ENCODE data around the gene SAMD5.
"Not testable (repeated sequence)": the region's sequence is repeated elsewhere in the genome, so short reads cannot be mapped to it uniquely, and the experiment has no call there.

Gene SAMD5

DNA sequence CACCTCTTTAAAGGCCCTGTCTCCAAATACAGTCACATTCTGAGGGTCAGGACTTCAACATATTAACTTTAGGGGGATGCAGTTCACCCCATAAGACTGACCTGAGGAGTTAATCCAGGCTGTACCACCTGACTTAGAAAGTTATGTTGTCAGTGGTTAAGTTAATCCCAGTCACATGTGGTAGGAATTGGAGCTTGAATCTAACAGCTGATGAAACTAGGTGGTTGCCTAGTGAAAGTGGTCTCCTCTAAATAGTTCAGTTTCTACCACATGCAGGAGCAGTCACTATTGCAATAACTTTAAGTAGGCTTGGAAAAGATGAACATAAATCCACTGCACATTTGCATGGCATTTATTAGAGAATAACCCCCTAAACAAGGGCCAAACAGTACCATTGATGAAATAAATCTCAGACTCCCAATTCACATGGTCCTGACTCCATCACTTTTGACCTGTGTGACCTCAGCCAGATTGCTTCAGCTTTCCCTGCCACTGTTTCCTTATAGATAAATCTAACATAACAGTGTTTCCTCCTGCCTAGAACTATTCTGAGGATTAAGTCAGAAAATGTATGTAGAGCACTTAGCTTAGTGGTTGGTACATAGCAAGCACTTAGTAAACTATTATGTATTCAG is 20.1 kb downstream of the SAMD5 start:
- no peak for DNase-seq (ENCODE audit: low read depth in 1 of 2, low spot score in 1 of 2)

DNA sequence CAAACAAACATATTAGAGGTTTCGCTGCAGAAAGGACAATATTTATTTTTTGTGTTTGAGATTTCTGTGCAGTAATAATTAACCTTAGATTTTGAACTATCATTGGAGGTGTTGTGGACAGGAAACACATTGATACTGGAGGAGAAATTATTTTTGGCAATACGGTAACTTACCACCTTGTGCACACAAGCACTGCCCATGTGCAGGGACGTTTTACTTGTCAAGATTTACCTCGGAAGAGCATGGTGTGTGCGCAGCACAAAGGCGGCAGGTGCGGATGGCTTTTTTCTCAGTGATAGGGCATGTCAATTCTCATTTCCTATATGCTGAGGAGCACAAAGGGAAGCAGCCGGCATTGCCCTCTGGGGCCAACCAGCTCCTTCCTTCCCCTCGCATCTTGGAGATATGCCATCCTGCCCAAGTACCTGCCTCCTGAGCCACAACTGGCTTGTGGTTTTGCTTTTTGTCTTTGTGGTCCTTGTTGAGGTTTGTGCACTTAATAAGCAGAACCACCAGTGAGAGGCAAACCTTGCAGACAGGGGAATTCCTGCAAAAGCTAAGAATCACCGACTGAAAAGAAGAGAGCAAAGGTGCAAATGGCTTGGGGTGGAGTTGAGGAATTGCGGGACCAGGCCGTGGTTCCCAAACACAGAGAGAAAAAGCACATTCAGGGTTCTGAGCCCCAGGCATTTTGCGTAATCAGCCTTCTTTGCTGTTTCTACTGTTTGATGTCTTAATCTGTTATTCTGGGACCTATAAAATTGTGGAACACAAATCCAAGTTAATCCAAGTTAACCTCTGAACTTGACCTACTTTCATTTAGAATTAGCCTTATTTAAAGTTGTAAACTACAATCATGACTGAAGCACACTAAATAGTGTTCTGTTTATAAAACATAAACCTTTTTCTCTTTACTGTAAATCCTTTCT is 21.9 kb downstream of the SAMD5 start:
- no peak for DNase-seq (ENCODE audit: low read depth in 1 of 2, low spot score in 1 of 2)

DNA sequence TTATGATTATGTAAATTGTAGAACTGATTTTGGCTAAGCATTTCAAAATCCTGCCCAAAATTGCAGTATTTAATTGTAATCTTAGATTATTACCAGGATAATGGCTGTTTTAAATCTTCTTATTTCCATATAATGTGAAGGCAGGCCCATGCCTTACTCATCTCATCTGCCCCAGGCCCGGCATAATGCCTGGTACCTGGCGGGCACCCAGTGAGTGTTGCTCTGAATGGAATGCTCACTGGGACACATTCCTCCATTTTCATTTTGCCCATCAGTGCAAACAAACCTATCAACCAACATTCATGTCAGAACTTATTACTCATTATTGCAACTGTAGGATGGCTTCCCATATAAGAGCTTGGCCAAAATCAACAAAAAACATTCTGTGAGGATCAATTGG is 22.8 kb downstream of the SAMD5 start:
- DNase-seq (ENCODE audit: low read depth in 1 of 2, low spot score in 1 of 2): no peak

DNA sequence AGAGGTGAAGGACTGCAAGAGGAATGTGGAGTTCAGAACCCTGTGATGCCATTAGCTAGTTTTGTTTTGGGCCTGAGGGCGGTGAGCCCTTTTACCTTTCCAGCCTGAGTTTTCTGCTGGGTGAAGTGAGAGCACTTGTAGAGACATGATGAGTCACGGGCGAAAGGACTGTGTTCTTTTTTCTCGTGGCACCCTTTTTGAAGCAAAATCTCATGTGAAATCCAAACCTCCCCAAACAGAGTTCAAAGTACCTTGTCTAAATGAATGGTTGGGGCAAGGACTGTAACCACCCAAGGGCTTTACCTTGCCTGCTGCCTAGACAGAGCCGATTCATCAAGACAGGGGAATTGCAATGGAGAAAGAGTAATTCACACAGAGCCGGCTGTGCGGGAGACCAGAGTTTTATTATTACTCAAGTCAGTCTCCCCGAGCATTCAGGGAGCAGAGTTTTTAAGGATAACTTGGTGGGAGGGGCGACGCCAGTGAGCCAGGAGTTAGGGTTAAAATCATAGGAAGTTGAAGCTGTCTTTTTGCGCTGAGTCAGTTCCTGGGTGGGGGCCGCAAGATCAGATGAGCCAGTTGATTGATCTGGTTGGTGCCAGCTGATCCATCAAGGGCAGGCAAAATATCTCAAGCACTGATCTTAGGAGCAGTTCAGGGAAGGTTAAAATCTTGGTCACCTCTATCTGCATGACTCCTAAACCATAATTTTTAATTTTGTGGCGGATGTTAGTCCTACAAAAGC is 25.8 kb downstream of the SAMD5 start:
- no peak for DNase-seq (ENCODE audit: low read depth in 1 of 2, low spot score in 1 of 2)

DNA sequence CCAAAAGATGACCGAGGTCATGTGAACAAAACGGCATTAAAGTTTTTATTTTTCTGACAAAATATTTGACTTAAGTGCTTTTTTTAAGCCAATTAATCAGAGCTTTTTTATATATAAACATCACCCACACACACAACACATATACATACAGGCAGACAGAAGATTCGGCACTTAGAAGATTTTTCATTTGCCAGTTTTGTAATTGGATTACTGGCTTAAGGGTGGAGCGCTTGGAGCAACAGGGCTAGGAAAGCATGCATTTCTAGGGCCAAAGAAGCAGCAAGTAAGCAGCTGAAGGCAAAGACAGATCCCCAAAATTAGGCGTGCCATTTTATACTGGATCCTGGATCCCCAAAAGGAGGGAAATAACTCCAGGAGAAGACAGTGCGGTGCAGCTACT is 30.3 kb downstream of the SAMD5 start:
- no peak for DNase-seq (ENCODE audit: low read depth in 1 of 2, low spot score in 1 of 2)

DNA sequence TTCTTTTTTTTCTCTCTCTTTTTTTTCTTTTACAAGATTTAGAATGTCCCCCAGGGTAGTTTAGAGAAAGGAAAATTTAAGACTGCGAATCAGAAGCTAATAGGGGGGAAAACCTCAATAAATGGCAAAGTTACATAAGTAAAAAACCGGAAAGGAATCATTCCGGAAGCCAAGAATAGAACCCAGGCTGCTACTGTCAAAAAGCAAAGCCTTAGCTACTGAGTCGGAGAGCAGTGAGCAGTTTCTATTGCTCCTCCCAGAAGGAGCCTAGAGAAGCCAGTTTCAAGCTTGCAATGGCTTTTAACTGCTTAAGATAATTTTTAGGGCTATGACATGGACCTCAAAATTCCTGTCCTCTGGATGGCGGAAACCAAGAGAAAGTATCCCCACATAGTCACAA is 31.6 kb downstream of the SAMD5 start:
- no peak for DNase-seq (ENCODE audit: low read depth in 1 of 2, low spot score in 1 of 2)

DNA sequence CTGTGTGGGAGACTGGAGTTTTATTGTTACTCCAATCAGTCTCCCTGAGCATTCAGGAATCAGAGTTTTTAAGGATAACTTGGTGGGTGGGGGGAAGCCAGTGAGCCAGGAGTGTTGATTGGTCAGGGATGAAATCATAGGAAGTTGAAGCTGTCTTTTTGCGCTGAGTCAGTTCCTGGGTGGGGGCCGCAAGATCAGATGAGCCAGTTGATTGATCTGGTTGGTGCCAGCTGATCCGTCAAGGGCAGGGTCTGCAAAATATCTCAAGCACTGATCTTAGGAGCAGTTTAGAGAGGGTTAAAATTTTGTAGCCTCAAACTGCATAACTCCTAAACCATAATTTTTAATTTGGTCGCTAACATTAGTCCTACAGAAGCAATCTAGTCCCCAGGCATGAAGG is 33.9 kb downstream of the SAMD5 start:
- not testable (repeated sequence) for DNase-seq (ENCODE audit: low read depth in 1 of 2, low spot score in 1 of 2)

DNA sequence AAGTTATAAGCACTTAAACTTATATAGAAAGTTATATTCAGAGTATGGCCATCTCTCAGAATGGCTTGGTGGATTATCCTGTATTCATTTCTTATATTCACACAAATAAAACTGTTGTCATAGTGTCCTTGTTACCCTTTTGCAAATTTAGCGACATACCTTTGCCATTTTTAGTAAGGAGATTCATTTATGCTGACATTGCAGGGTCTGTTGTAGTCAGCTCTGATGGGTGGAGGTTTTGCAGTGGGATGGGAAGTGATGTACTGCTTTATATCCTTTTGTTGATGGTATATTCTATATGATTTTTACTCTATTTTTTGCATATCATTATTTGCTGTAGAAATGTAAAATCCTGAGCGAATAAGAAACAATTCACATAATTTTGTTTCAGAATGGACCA is 35.9 kb downstream of the SAMD5 start:
- no peak for DNase-seq (ENCODE audit: low read depth in 1 of 2, low spot score in 1 of 2)

DNA sequence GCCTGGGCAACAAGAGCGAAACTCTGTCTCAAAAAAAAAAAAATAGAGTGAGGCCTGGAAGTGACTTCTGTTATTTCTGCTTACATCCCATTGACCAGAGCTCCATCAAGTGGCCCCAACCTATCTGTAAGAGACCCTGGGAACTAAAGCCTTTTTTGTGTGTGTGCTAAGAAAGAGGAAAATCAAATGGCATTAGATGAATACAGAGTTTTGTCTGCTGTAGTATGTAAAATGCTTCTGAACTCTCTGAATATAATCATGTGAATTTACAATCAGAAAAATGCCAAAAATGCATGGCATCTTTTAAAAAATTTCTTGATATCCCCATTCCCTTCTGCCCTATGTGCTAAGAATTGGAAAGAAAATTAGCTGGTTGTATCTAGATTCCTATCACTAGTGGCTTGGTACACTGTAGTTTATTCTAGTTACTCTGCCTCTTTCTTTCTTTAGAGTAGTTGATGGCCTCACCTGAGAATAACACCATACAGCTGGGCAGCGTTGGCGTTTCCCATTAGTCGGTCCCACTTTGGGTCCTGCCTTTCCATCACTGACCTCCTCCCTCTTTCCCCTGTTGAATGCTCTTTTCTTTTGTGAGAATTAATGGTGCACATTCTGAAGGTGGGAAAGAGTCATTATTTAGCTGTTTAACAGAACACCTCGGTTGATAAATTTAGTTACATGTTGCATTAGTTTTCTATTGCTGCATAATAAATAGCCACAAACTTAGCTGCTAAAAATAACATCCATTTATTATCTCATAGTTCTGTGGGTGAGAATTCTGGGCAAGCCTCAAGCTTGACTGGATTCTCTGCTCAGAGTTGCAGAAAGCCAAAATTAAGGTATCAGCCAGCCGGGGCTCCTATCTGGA is 38.2 kb downstream of the SAMD5 start:
- no peak for DNase-seq (ENCODE audit: low read depth in 1 of 2, low spot score in 1 of 2)

DNA sequence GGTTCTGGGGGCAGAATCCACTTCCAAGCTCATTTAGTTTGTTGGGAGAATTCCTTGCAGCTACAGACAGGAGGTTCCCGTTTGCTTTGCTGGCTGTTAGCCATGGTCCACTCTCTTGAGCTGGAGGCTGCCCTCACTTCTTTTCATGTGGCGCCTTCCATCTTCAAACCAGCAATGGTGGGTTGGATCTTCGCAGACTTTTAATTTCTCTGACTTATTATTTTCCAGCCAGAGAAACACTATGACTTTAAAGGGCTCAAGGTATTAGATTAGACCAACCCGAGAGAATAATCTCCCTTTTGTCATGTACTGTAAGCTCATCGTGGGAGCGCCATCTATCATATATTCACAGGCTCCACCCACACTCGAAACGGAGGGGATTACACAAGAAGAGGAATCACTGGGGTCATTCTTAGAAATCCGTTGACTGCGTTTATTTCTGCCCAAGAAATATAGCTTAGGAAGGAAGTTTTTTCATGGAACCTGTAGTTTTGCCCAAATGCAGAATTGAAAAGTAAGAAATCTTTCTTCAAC is 38.9 kb downstream of the SAMD5 start:
- DNase-seq (ENCODE audit: low read depth in 1 of 2, low spot score in 1 of 2): no peak

DNA sequence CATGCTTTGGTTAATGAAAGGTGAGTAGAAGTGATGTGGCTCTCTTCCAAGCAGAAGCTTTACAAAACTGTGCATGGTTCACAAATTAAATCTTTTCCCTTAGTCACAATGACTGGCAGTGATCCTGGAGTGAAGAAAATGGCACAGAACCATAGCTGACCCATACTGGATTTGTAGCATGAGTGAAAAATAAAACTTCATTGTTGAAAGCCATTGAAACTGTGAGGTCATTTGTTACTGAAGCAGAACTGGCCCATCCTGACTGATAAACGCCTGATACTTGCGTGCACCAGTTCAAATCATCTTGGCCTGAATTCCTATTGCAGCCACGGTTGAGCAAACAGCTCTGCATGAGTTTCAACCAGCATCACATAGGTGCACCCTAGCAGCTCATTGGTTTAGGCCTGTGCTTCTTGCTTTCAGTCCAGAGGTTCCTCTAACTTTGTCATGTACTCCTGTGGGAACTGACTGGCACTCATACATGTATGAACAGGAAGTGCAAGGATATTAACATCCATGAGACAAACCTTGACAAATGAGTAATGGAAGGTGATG is 40.5 kb downstream of the SAMD5 start:
- DNase-seq (ENCODE audit: low read depth in 1 of 2, low spot score in 1 of 2): no peak

DNA sequence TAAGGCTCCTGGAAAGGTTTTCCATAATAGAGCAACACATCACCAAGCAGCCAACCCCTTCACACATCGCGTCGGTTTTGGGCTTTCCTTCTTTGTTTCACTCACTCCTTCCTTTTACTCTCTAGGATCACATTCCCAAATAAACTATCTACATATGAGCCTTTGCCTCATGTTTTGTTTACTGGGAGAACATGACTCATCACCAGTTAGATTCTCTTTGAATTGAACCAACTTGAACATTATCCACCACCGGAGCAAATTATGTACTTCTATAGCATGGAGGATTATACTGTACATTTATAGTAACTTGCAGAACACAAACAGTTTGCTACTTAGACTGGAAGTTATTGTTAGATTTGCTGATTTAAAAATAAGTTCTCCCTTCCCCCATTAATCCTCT is 41.0 kb downstream of the SAMD5 start:
- DNase-seq (ENCODE audit: low read depth in 1 of 2, low spot score in 1 of 2): no peak

DNA sequence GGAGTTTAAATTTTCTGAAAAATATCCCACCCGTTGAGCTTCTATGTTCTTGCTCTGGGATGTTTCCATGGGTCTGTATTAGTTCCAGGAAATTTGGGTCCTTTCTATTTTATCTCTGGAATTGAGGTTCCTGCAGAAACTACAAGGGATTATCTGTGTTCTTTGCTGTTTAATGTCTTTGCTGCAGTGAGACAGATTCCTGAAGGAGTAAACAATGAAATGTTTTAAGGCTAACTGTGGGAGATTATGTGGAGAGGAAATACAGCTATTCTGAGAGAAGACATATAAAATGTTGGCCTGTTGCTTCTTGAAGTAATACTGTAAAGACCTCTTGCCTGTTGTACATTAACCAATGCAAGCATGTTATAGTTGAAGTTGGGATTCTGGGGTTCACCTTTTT is 43.5 kb downstream of the SAMD5 start:
- no peak for DNase-seq (ENCODE audit: low read depth in 1 of 2, low spot score in 1 of 2)

DNA sequence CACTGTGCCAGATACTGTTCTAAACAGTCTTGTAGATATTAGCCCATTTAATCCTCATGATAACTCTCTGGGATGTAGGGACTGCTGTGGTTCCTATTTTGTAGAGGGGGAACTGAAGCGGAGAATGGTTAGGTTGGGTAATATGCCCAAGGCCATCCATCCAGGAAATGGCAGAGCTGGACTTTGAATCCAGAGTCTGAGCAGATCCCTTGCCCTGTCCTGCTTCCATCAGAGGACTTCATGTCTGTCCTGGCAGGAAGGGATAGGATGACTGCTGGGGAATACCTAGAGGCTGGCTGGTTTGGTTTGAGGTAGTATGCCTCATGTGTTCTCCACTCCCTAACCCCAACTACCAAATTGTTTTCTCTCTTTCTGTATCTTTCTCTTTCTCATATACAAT is 44.6 kb downstream of the SAMD5 start:
- DNase-seq (ENCODE audit: low read depth in 1 of 2, low spot score in 1 of 2): no peak

DNA sequence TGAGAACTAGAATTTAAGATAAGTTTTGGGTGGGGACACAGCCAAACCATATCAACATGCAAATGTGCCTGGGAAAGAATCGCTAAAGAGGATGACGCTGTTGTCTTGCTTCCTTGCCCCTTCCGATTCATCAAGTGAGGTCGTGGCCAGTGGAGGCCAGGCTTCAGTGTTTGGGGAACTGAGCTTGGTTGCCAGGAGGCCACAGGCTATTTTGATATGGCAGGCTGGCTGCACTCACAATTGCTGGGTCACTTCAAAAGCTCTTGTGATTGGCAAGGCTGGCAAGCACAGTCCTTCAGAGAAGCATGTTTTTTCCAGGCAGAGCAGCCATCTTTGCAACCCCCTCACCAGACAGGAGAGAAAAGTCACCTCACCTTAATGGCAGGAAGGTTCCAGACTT is 45.8 kb downstream of the SAMD5 start:
- no peak for DNase-seq (ENCODE audit: low read depth in 1 of 2, low spot score in 1 of 2)

DNA sequence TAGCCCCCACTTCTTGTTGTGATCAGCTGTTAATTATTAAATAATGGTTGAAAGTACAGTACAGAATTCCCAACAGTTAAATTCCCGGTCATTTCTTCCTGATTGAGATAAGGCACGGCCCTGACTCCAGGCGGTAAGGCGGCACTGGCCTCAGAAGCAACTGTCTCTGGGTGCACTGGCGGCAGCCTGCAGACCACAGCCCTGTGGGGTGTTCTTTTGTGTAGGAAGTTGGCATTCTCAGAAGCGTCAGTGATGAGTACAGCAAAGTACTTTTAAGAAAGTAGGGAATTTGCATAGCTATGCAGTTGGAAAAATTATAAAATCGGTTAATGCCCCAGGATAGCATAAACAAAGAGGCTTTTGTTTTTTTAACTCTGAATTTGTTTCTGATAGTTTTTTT is 50.5 kb downstream of the SAMD5 start:
- no peak for DNase-seq (ENCODE audit: low read depth in 1 of 2, low spot score in 1 of 2)

DNA sequence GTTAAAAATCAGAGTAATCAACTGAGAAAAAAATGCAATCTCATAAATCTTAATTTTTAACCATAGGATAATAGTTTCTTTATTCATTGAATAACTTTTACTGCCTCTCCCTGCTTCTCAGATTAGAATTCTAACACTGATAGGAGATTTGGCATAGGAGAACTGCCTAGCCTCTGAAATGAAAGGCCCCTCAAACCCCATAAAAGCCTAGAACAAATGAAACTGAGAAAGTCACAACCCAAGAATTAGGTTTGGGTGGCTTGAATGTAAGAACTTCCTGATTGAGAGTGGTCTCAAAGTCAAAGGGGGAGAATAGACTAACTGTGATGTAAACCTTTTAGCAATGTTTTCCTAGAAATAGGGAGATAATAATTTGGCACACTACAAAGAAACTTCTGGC is 52.2 kb downstream of the SAMD5 start:
- DNase-seq (ENCODE audit: low read depth in 1 of 2, low spot score in 1 of 2): no peak

DNA sequence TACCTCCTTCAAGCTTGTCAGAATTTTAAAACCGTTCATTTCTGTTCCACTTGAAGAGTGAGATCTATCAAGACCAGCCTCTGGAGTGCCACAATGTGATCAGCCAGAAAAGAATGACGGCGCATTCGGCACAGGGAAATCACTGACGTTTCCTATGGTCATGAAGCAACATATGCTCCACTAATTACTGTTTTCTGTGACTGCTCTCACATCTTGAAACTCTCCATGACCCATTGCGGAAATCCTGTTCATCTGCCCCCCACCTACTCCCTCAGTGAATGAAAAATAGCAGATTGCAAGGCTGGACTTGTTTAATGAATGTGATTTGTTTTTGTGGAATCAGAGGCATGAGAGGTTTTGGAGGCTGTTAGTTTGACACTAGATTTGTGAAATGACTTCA is 53.2 kb downstream of the SAMD5 start:
- DNase-seq (ENCODE audit: low read depth in 1 of 2, low spot score in 1 of 2): no peak

DNA sequence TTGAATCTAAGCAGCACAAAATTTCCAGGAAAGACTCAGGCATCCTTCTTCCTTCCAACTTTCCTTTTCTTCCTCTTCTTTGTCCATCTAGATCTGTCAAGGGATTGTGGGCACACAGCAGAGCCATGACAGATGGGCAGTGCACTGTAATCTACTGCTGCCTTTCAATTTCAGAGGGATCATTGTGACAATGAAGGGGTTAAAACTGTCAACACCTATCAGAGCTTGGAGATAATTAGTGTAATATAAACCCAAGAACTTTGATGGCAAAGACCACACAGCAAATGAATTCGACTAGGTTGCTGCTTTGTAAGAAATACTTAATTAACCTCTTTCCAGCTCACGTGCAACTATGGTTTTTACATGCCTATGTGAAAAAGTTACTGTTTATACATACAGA is 55.0 kb downstream of the SAMD5 start:
- DNase-seq (ENCODE audit: low read depth in 1 of 2, low spot score in 1 of 2): no peak

DNA sequence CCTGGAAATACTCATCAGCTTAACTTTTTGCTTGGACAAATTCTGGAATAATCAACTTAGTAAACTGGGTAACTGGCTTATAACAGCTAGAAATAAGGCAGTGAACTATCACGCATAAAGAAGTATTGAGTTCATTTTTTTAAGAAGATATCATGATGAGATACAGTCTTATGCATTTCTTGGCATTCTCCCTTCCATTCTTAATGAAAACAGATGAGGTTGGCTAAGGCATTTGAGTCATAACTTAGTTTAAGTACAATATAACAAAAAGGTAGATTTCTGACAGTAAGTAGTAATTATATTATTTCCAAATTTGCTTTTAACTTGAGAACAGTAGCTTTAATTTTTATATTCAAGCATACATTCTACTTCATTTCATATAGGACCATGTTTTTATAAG is 56.1 kb downstream of the SAMD5 start:
- DNase-seq (ENCODE audit: low read depth in 1 of 2, low spot score in 1 of 2): no peak
